Nucleus accumbens (tissue), 56 donors: ENCODE results near the gene APP.
A peak's percentile ranks its signal among the peaks of the same experiment; 100 is the strongest.

ENCODE experiments used
- DNase-seq, 56 donors: peaks; one replicate each; lab custom pipeline; 2025; lab: John Stamatoyannopoulos, UW

The APP gene

DNA sequence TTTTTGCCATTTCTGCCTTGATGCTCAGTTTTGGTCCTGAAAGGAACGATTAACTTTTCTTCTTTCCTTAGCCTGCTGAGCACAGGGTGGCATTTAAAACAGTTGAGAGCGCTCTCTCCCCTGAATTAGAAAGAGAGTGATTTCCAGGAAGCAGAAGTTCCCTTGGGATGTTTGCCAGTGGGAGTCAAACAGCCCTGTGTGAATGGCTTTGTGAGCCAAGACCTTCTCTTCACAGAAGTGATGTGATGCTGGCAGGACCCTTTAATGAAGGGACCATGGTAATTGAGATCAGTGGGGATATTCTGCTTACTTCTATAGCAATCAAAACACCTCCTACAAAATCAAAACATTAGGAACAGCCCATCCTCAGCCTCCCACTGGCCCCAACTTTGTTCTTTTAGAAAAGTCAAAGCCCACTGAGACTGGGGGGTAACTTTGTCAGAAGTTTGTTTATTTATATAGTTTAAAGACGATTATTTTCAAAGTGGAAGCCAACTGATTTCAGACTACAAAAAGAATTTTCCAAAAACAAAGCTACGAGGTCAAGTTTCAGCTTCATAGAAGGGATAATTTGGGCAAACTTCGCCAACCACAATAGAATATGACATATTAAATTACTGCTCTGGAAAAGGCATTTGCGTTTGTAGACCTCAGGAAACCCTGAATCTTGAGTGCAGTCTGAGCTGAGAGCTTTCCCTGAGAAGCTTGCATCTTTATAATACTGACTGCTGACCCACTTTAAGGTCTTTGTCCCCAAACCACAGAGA lies 313.1 kb downstream of the APP start:
- DNase-seq, result peak in 7 of 56 donors; percentile 8 to 40 (median 18)

- DNase-seq, result no peak
Measured at GRCh38 chr21:25855576-25855975, 315.0 kb downstream of the APP start.

GRCh38 chr21:25850126-25850842 lies 320.3 kb downstream of the APP start:
- DNase-seq, result no peak

- DNase-seq, result no peak
Measured at GRCh38 chr21:25848309-25848708, 322.3 kb downstream of the APP start.

DNA sequence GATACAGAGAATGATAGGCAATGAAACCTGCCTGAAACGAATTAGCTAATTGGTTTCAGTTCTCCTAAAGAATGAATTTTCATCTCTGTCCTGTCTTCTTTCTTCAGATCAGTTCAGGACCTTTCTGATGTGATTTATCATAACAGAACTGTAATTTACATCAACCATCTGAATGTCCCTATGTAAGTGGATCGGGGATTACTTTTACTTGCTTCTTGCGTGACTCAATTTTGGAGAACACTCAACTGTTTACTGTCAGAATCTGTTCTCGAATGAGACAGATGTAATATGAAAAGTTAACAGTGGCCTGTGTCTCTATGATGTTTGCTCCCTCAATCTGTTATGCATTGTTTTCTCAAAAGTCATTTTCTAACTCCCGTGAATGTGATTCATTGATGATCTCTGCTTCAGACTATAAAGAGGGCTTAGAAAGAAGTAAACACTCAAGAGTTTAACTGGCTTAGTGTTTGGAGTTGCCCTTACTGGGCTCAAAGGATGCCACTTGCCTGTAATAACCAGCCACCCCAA lies 324.8 kb downstream of the APP start:
- DNase-seq, result no peak

DNA sequence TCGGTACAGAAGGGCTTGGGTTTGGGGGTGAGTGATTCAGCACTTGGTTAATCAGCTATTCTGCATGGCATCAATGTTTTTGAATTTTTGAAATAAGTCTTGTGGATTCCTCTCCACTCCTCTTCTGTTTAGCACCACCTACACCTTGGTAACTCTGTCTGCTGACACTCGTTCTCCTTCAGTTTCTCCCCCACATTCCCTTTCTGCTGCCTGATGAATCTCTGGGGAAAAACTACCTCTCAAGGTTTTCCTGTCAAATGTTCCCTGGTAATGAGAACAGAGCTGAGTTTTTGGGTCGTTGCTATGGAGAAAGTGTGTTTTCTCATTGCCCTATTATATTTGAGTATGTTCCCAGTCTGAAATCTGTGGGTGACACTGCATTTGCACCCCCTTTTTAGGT lies 327.6 kb downstream of the APP start:
- peak in 21 of 56 donors; percentile 16 to 77 (median 37) for DNase-seq

DNA sequence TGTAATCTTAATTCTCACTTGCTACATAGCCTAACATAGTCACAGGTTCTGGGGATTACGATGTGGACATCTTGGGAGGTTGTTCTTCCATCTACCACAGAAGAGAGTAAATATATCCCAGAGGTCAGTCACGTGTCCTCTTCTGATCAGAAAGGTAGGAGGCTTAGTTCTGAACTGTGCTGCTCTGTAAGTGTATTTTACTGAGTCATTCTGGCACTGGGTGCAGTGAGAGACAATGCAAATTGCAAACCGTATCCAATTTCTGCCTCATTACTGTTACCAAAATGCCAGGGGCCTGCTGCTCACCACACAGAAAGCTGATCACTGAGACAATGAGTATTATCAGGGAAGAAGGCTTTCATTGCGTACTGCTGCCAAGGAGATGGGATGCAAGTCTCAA lies 331.8 kb downstream of the APP start:
- no peak for DNase-seq

GRCh38 chr21:25837533-25838265 lies 332.9 kb downstream of the APP start:
- DNase-seq, result peak in 1 of 56 donors; percentile 5

DNA sequence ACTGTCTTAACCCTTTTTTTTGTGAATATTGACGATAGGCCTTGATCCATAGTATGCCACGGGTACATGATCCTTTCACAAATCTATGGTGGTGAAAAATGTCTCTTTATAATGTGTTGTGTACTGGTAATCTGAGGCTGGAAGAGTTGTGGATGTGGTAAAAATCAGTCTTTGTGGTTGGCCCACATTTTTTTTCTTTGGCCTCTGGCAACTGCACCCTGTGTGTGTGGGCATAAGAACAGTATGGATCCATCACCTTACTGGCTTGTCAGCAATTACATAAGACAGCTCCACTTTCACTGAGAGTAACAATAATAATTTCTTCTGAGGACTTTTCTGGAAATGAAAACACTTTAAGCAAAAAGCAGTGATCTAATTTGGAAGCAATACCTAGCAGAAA lies 334.2 kb downstream of the APP start:
- DNase-seq, result no peak

DNA sequence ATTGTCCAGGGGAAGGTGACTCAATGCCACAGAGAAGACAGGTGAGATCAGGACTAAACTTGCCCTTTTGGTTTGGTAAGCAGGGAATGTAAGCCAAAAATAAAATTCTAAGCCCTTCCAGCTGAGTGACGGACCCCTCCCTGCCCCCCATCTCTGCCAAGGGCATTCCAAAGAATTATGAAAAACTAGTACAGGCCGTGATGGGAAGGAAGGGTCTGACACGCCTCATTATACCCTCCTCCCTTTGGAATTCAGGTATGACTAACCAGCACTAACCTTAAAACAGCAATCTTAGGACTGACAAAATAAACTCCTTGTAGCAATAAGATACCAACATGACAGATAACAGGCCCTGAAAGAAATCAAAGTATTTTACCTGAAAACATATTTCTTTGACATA lies 336.2 kb downstream of the APP start:
- no peak for DNase-seq

DNA sequence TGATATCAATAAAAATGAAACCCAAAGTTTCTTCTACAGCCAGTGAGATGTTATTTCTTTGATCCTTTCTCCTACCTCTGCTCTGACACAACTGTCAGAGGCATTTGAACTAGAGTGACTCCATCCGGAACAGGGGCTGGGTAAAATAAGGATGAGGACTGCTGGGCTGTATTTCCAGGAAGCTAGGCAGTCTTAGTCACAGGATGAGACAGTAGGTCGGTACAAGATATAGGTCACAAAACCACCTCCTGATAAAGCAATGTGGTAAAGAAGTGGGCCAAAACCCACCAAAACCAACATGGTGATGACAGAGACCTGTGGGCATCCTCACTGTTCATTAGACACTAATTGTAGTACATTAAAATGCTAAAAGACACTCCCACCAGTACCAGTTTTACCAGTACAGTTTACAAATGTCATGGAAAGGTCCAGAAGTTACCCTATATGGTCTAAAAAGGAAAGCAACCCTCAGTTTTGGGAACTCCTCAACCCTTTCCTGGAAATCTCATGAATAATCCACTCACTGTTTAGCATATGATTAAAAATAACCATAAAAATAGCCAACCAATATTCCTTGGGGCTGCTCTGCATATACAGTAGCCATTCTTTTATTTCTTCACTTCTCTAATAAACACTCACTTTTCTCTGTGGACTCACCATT lies 339.1 kb downstream of the APP start:
- DNase-seq, result no peak
